ENCODE results near the gene CDH4.
A peak's percentile ranks its signal among the peaks of the same experiment; 100 is the strongest.
"Not testable (repeated sequence)": the region's sequence is repeated elsewhere in the genome, so short reads cannot be mapped to it uniquely, and the experiment has no call there.

Gene CDH4

GRCh38 chr20:61253640-61254511 is 1.8 kb downstream of the CDH4 start:
- DNase-seq: no peak

- DNase-seq: no peak
These were observed 3.0 kb downstream of the CDH4 start for GRCh38 chr20:61254881-61255626.

- no peak for DNase-seq
These were observed 4.3 kb downstream of the CDH4 start for GRCh38 chr20:61256365-61256764.

GRCh38 chr20:61256824-61257223 is 4.8 kb downstream of the CDH4 start:
- no peak for DNase-seq

GRCh38 chr20:61257611-61258010 is 5.5 kb downstream of the CDH4 start:
- DNase-seq: no peak

- no peak for DNase-seq
These were observed 7.7 kb downstream of the CDH4 start for GRCh38 chr20:61259741-61260140.

- DNase-seq: no peak
These were observed 8.8 kb downstream of the CDH4 start for GRCh38 chr20:61260905-61261304.

- no peak for DNase-seq
These were observed 10.0 kb downstream of the CDH4 start for GRCh38 chr20:61262036-61262435.

- DNase-seq: no peak
These were observed 10.5 kb downstream of the CDH4 start for GRCh38 chr20:61262514-61262913.

- DNase-seq: peak; percentile 28
These were observed 11.1 kb downstream of the CDH4 start for GRCh38 chr20:61263084-61263695.

GRCh38 chr20:61263938-61264337 is 11.9 kb downstream of the CDH4 start:
- no peak for DNase-seq

- no peak for DNase-seq
These were observed 15.2 kb downstream of the CDH4 start for GRCh38 chr20:61267241-61267640.

- no peak for DNase-seq
These were observed 16.0 kb downstream of the CDH4 start for GRCh38 chr20:61268024-61268423.

GRCh38 chr20:61271312-61272231 is 19.5 kb downstream of the CDH4 start:
- DNase-seq: no peak

GRCh38 chr20:61273024-61273423 is 21.0 kb downstream of the CDH4 start:
- not testable (repeated sequence) for DNase-seq

- not testable (repeated sequence) for DNase-seq
These were observed 21.6 kb downstream of the CDH4 start for GRCh38 chr20:61273666-61274065.

- no peak for DNase-seq
These were observed 22.3 kb downstream of the CDH4 start for GRCh38 chr20:61274326-61274725.

GRCh38 chr20:61278296-61278695 is 26.2 kb downstream of the CDH4 start:
- no peak for DNase-seq

- no peak for DNase-seq
These were observed 27.6 kb downstream of the CDH4 start for GRCh38 chr20:61279621-61280150.

- DNase-seq: no peak
These were observed 28.3 kb downstream of the CDH4 start for GRCh38 chr20:61280217-61280980.

- DNase-seq: no peak
These were observed 29.3 kb downstream of the CDH4 start for GRCh38 chr20:61281286-61281795.

Data from T-helper 9 cell (primary cell).